AG04450 (cell line): ENCODE measurements around the gene MTMR1. TPM values are rescaled to one million over a fixed set of nuclear protein-coding genes. Genes with fewer than 3 reads are reported as not detected.

Experiments
- CTCF ChIA-PET: fragments of 300-600, 350-600 bp; formaldehyde crosslinking; extraction: SDS; loops from one replicate; lab custom pipeline; 2022; ENCODE audit warnings: antibody characterized with exemption, inconsistent platforms; lab: Charles Lee
- POLR2A ChIA-PET: fragments of 350-600 bp; formaldehyde crosslinking; extraction: SDS; loops from one replicate; lab custom pipeline; 2021; ENCODE audit warnings: antibody characterized with exemption, inconsistent platforms; lab: Yijun Ruan, JAX
- DNase-seq: peaks from one replicate; pipeline ENCODE4 v3.0.0-alpha.2; 2011; ENCODE audit warnings: low read depth, low spot score
- H3K27ac ChIP-seq: one replicate; pipeline ENCODE4 v1.5.1; 2012; ENCODE audit warnings: low read depth, low read length, control low read depth
- H3K27me3 ChIP-seq: one replicate; pipeline ENCODE4 v1.6.0; 2012; ENCODE audit warnings: low read length; ENCODE audit not compliant: control insufficient read depth, insufficient read depth
- H3K4me3 ChIP-seq: 2 replicates; pipeline ENCODE4 v1.5.1; 2011; ENCODE audit warnings: mild to moderate bottlenecking, low read depth, low read length, control low read depth
- H3K9me3 ChIP-seq: 2 replicates; pipeline ENCODE4 v1.5.1; 2012; ENCODE audit warnings: low read length; ENCODE audit not compliant: control insufficient read depth, insufficient read depth
- polyA plus RNA-seq: library from polyadenylated mRNA; depleted of rRNA; stranded (reverse); fragments of >200 nt; gene quantifications from 2 replicates; pipeline ENCODE4 v1.2.3, GENCODE V29; 2011
- TF ChIP-seq, protein P1 (sequence below): IDR thresholded peaks from 2 replicates; pipeline ENCODE4 v1.5.1; 2011; ENCODE audit warnings: low read depth, low read length, control low read depth, inconsistent platforms

The MTMR1 gene
- polyA plus RNA-seq, 1 experiment, result 43.6 TPM

DNA sequence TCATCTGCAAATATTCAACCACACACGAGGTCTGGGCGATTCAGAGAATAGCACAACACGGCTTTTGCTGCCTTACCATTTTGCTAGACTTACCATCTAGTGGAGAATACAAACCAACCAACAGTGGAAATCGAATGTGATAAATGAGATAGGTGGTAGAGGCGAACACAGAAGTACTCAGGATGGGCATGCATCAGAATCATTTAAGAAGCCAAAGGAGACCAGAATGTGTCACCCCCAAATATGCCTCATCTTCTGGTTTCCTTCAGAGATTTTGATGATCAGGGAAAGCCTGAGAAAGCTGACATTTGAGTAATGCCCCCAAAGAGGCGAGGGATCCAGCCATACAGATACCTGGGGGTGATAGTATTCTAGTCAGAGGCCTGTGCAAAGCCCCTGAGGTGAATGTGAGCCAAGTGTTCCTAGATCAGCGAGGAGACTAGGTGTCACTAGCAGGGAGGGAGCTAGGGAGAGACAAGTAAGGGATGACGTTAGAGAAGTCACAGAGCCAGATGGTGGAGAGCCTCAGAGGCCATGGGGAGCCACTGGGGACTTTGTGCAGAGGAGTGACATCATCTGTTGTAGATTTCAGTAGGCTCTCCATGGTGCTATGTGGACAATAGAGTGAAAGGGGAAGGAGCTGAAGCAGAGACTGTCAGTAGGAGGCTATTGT, 1.7 kb downstream of the MTMR1 start:
- Histone ChIP-seq H3K4me3 (no peak overlapping the region), H3K9me3 (peaks cover 12% of the 10 kb centered on the region; the same call in 1 of the 2 replicates), H3K27me3 (no peaks in the 10 kb centered on the region), H3K27ac (peak overlapping the region; percentile 21)
- ChIA-PET CTCF (no interaction called here), POLR2A (no interaction called here)
- TF ChIP-seq, protein P1, sequence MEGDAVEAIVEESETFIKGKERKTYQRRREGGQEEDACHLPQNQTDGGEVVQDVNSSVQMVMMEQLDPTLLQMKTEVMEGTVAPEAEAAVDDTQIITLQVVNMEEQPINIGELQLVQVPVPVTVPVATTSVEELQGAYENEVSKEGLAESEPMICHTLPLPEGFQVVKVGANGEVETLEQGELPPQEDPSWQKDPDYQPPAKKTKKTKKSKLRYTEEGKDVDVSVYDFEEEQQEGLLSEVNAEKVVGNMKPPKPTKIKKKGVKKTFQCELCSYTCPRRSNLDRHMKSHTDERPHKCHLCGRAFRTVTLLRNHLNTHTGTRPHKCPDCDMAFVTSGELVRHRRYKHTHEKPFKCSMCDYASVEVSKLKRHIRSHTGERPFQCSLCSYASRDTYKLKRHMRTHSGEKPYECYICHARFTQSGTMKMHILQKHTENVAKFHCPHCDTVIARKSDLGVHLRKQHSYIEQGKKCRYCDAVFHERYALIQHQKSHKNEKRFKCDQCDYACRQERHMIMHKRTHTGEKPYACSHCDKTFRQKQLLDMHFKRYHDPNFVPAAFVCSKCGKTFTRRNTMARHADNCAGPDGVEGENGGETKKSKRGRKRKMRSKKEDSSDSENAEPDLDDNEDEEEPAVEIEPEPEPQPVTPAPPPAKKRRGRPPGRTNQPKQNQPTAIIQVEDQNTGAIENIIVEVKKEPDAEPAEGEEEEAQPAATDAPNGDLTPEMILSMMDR, result no peak
- no peak for DNase-seq

DNA sequence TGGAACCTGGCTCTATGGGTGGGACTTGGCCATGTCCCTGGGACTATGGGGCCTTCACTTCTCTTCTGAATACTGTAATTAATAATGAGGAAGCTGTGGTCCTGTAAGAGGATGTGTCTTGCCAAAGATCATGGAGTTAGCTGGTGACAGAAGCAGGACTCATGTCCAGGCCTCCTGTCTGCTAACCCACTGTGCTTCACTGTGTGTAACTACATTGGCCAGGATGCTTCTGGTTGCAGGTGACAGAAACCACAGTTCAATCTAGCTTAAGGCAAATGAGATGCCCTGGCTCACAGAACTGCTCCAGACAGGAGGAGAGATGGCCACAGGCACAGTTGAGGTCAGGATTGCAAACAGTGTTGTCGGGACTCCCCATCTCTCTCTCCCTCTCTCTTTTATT, 3.1 kb downstream of the MTMR1 start:
- DNase-seq, result no peak
- Histone ChIP-seq H3K4me3 (no peak overlapping the region), H3K27ac (no peak overlapping the region), H3K27me3 (no peaks in the 10 kb centered on the region), H3K9me3 (no peaks in the 10 kb centered on the region)
- TF ChIP-seq, protein P1, result no peak
- CTCF ChIA-PET, result no interaction called here
- POLR2A ChIA-PET, result no interaction called here

DNA sequence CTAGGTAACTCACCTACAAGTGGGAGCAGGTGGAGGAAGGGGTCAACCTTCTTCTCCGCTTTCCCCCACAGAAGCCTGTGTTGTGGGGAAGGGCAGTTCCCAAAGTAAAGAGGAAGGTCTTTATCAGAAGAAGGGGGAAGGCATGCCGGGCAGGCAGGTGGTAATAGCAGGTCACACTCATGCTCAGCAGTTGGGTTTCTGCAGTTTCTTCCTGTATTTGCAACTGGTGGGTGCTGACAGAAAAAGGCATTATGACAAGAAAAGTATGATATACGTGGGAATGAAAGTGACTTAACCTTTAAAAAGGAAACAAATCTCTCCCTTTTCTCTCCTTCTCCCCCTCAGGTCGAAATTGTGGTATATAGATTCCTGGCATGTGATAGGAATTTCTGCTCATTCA, 3.7 kb downstream of the MTMR1 start:
- Histone ChIP-seq H3K27me3 (no peaks in the 10 kb centered on the region), H3K27ac (no peak overlapping the region), H3K4me3 (no peak overlapping the region), H3K9me3 (no peaks in the 10 kb centered on the region)
- DNase-seq, result no peak
- POLR2A ChIA-PET, result no interaction called here
- CTCF ChIA-PET, result interaction anchor here (0.6 kb wide), 1 partner anchor 320 kb away, joined by 3 read pairs; no protein-coding TSS in a partner anchor
- TF ChIP-seq, protein P1, result no peak

DNA sequence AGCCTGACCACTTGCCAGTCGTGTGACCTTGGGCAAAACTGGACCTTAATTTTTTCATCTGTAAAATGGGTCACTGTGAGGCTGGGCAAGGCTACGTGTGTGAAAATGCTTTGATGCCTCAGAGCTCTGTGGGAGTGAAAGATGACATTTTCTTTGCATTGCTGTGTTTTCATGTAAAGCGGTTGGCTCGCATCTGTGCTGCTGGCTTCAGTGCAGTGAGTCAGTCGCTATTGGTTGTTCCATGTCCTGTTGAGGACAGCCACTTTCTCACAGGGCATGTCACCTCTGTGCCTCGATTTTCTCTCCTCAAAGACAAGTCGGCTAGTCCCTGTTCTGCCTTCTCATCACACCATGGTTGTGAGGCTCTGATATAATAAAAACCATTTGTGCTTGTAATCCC, 4.4 kb downstream of the MTMR1 start:
- Histone ChIP-seq H3K4me3 (no peak overlapping the region), H3K27ac (no peak overlapping the region), H3K27me3 (no peaks in the 10 kb centered on the region), H3K9me3 (no peaks in the 10 kb centered on the region)
- no peak for DNase-seq
- ChIA-PET CTCF (interaction anchor here (0.6 kb wide), 1 partner anchor 321 kb away, joined by 3 read pairs; no protein-coding TSS in a partner anchor), POLR2A (no interaction called here)
- TF ChIP-seq, protein P1, result no peak

DNA sequence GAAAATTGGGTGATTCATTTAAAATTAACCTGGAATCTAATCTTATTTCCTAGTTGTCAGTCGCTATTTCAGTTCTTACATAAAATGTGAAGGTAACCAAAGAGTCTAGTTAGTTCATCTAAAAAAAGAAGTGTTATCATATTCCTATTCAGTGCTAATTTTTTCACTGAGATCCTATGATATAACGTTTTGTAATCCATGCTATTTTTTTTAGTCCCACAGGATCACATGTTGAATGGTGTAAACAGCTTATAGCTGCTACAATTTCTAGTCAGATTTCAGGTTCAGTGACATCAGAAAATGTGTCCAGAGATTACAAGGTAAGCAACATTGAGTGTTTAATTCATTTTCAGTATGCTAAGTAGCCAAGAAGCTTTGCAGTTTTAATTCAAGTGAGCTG, 5.8 kb downstream of the MTMR1 start:
- Histone ChIP-seq H3K9me3 (no peaks in the 10 kb centered on the region), H3K27ac (no peak overlapping the region), H3K4me3 (no peak overlapping the region), H3K27me3 (no peaks in the 10 kb centered on the region)
- no peak for DNase-seq
- TF ChIP-seq, protein P1, result no peak
- ChIA-PET POLR2A (interaction anchor here (0.6 kb wide), 1 partner anchor 14 kb away, joined by 5 read pairs; no protein-coding TSS in a partner anchor), CTCF (interaction anchor here (1.0 kb wide), 1 partner anchor 17 kb away, joined by 4 read pairs; no protein-coding TSS in a partner anchor)
